ENCODE measurements around the gene MCM9. TPM values are rescaled to one million over a fixed set of nuclear protein-coding genes. Genes with fewer than 3 reads are reported as not detected.
"Not testable (repeated sequence)": the region's sequence is repeated elsewhere in the genome, so short reads cannot be mapped to it uniquely, and the experiment has no call there.

The MCM9 gene
- total and polyA plus RNA-seq, 2 of the 4 experiments (the other 2 are of a cell fraction), result 3.5 to 7.2 TPM

- H2AK9ac ChIP-seq (replicated peaks; ENCODE audit: low read depth, low read length, poor library complexity); H3K18ac ChIP-seq (ENCODE audit: low read depth, low read length); H3K36me3 ChIP-seq (ENCODE audit: control insufficient read depth, insufficient read depth, low read length); H3K27me3 ChIP-seq (ENCODE audit: control insufficient read depth, insufficient read depth, low read length); H2AK5ac ChIP-seq (ENCODE audit: low read depth, low read length); POLR2A ChIA-PET (ENCODE audit: unreplicated experiment); H4K20me1 ChIP-seq (ENCODE audit: insufficient read depth, low read length); H3K4me1 ChIP-seq (ENCODE audit: control insufficient read depth, insufficient read depth, low read length); ATAC-seq (ENCODE audit: low read depth); H2AFZ ChIP-seq (replicated peaks; ENCODE audit: low read length, poor library complexity); dilution Hi-C loops (cut with HindIII; ENCODE audit: low sequenced_read_pairs, unreplicated experiment); H3K4me2 ChIP-seq (ENCODE audit: low read depth, low read length); H3K9me3 ChIP-seq (ENCODE audit: control insufficient read depth, insufficient read depth, low read length); H3K9me1 ChIP-seq (ENCODE audit: insufficient read depth, low read length); H3K56ac ChIP-seq (ENCODE audit: extremely low read depth, insufficient read depth, low read length); CTCF ChIA-PET; H4K5ac ChIP-seq (ENCODE audit: low read depth, low read length); H3K4me3 ChIP-seq (ENCODE audit: insufficient read depth, low read depth, low read length); DNase-seq; H2BK15ac ChIP-seq (ENCODE audit: low read depth, low read length); intact Hi-C loops (cut with micrococcal nuclease); H2BK120ac ChIP-seq (ENCODE audit: low read depth, low read length); BruUV-seq (replicated peaks); H3K27ac ChIP-seq (ENCODE audit: insufficient read depth, low read length); H3K79me1 ChIP-seq (ENCODE audit: low read depth in 1 of 2, low read length in 2 of 2); in situ Hi-C loops (cut with MboI; ENCODE audit: low sequenced_read_pairs); H3K4ac ChIP-seq (ENCODE audit: low read depth, low read length); H3K9ac ChIP-seq (ENCODE audit: low read depth, low read length); H3K14ac ChIP-seq (replicated peaks; ENCODE audit: low read depth, low read length); H4K91ac ChIP-seq (ENCODE audit: insufficient read depth, low read depth, low read length); H4K8ac ChIP-seq (ENCODE audit: low read depth in 2 of 2, low read length in 2 of 2); H2BK5ac ChIP-seq (ENCODE audit: low read depth, low read length, poor library complexity, severe bottlenecking); H3K23ac ChIP-seq (ENCODE audit: low read depth, low read length); H2BK20ac ChIP-seq (ENCODE audit: low read depth, low read length): not testable (repeated sequence)
- WGBS, 2 experiments (ENCODE audit: extremely low coverage in 2 of 2, insufficient read length in 1 of 2), result no CpG with 5 or more reads among the region's 9 CpGs
Observed at GRCh38 chr6:118796548-118796947, 138.4 kb downstream of the MCM9 start.

Data from IMR-90 (cell line).